Fibroblast of skin of left biceps (primary cell): ENCODE measurements around the gene RAD51B.

ENCODE experiments used
- DNase-seq, 2 experiments: peaks; one replicate each; pipeline ENCODE4 v3.0.0-alpha.2; 2013; ENCODE audit warnings: low read depth in 2 of 2

Gene RAD51B

DNA sequence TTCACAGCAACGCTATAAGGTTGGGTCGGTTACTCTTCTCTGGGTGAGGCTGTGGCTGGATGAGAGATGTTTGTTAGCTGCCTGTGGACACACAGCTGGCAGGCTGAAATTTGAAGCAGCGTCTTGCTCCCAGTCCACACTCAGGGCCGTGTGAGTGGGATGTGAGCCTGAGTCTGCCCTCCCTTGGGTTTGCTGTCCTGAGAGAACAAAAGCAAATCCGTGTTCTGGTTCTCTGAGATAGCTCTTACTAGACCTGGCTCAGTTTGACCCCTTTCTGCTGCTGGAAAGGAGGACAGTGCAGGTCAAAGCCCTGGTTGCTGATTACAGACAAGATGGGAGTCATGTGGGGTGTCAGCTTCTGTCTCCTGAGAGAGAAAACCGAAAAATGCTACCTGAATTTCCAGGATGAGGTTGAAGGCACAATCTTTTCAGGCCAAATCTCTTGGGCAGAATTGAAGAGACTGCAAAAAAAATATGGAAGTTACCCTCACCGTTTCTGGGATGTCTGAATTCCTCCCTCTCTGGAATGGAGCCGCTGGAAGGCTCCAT is 702.5 kb downstream of the RAD51B start:
- DNase-seq, result no peak

DNA sequence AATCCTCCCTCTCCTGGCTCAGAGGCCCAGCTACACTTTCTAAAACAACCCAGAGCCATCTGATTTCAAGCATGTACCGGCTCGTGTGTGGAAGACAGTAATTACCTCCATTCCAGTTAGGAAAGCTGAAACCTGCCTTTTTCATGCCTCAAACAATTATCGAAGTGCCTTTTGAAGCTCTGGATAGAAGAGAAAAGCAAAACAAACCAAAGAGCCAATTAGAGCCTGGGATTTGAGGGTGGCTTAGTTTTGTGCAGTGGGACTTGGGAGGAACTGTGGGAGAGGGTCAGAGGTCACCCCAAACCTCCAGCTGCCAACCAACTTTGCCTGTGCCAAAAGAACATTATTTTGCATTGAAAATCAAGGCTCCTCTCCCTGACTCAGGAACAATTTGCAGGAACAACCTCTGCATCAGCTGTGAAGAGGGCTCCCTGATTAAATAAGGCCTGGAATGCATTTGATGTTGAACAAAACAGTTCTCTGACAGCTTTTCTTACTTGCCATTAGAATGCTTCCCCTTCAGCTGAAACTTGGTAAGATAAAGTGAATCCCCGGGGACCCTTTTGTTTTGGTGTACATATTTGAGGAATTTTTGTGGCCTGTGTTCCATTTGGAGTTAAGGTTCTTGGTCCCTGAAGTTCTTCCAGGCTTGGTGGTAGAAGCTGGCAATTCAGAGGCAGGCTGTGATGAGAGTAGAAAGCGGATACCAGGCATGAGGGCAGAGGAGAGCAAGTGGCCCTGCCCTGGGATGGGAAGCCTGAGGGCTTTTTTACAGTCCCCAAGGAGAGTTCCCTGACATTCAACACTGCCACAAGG is 703.1 kb downstream of the RAD51B start:
- DNase-seq, result peak in 1 of 2 experiments; percentile 70

DNA sequence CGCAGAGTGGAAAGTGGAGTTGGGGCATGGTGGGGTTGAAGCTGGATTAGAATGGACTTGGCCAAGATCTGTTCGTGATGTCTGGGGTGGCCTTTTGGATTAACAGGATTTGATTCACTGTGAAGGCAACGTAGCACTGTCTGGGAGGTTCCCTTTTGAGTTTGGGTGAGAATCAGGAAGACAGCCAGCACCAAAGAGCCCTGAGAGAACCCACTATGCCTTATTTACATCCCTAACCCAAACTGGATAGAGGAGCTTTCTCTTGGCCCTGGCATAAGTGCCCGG is 703.7 kb downstream of the RAD51B start:
- DNase-seq, result no peak

DNA sequence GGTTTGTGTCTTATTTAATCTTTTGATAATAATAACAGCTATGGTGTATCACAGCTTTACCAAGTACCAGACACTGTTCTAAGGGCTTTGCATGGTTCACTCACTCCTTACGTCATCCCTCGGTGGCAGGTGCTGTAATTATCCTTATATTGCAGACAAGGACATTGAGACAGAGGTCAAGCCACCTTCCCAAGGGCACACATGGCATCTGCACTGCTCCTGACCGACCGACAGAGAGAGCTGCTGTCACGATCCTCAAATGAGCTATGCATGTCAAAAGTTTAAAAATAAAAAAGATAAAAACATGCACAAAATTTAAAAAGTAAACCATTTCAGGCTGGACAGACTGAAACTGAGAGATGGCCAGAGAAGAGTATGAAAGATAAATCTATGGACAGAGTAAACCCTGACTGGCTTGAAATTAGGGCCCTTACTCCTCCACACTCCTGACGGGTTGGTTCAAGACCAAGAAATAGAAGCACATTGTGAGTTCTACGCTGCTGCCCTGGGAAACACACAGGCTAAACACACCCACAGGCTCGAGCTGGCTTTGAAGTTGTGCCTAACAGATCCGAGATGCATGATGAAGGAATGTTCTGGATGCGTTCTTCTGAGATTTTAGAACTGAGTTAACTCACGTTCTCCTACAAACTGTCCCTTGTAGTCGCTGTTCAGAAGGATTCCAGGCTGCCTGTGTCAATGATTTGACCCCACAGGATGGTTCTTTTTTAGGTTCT is 704.6 kb downstream of the RAD51B start:
- DNase-seq, result no peak

DNA sequence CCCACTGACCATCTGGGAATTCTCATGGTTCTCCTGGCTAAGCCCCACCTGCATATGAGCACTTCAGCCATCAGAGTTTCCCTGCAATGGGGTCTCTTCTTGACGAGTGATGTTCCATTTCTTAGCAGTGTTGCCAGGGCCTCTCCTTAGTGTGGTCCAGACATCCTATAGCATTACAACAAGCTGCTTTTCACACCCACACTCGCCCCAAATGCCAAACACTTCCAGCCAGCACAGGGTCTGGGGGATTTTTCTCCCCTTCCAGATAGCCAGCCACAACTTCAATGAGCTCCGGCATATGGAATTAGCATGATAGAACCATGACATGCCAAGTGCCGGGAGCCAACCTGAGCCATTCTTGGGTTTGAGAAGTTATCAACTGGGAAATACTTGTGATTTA is 705.9 kb downstream of the RAD51B start:
- DNase-seq, result no peak

DNA sequence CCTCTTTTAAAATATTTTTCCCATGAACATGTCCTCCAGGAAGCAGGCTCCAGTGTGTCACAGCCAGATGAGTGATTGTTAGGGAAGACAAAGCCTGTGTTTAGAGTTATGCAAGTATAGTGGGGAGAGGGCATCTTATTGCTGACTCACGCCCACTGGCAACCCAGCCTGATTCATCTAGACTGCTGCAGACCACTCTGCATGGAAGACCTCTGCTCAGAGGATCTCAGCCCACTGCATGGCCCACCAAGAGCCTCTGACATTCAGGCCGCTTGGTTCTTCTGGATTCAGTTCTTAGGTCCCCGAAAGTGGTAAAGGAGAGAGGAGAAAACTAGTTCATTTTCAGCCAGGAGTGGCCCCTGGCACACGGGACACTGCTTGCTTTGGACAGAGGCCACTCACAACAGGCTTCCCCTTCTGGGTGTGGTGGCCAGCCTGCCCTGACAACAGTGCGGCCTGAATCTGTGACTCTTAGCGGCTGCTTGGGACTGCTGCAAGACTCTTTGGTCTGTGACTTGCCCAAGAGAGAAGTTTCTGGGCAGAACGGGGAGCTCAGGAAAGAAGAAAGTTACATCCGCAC is 707.0 kb downstream of the RAD51B start:
- DNase-seq, result no peak

DNA sequence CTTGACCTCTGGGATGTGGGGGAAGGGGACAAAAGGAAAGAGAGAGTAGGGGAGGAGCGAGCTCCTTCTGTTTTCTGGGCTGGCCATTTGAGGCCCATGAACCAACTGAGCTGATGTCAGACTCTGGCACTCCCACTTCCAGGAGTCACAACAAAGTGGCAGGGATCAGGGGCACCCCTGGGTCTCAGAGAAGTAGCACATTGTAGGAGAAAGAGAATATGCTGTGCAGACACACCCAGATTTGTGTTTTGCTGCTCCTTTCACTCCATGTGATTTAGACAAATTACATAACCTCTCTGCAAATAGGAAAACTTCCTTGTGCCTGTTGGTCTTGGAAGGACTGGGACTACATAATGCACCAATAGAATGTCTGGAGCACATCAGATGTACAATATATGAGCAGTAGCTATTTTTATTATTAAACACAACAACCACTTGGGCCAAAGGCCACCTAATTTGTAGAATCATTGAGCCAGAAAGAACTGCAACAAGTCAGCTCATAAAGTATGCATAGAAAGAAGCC is 707.8 kb downstream of the RAD51B start:
- no peak for DNase-seq

DNA sequence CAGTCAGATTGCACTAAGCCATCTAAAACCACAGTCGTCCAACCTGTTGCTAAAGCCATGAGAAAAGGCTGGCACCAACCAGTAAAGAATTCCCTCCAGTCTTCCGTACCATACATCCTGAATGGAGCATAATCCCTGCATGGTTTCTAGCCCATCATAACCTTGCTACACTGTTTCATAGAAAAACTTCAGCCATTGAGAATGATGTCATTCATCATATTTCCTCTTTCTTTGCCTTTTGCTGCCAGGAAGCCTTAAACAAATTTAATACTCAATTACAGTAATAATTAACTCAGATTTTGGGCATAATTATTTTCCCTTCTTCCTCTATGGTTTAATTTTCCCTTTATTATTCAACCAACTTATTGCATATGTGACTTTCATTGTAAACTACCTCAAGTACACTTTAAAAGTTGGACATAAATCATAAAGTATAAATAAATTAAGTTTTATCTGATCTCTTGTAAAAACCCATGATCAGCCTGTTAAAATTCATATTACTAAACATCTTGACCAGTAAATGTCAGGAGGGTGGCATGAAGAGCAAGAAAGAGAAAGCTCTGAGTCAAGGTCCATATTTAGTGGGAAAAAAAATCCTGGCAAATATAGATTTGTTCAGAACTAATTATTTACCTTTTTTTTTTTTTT is 708.6 kb downstream of the RAD51B start:
- DNase-seq, result no peak

DNA sequence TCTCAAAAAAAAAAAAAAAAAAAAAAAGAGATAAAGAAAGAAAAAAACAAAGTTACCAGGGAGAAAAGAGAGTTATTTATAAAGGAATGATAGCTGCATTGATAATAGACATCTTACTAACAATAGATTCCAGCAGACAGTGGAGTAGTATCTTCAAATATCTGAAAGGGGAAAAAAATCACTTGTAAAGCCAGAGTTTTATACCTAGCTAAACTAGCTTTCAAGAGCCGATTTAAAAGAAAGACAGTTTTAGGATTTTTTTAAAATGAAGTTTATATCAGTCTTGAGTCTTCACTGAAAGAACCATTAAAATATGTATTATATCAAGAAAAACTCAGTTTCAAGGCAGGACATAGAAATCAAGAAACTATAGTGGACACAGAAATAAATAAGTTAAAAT is 710.9 kb downstream of the RAD51B start:
- no peak for DNase-seq

DNA sequence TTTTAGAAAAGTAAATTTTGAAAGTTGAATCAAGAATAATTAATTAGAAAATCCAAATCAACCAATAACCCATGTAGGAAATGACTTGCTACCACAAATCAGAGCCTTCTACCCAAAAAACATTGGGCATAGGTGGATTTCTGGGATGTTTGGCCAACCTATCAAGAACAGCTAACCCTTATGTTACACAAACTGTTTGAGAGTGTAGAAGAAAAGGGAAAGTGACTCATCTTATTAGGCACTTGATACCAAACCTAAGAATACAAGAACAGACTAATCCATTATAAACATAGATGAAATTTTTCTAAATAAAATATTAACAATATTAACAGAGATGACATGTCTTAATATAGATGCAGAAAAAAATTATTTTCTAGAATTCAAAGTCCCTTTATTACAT is 712.9 kb downstream of the RAD51B start:
- no peak for DNase-seq

DNA sequence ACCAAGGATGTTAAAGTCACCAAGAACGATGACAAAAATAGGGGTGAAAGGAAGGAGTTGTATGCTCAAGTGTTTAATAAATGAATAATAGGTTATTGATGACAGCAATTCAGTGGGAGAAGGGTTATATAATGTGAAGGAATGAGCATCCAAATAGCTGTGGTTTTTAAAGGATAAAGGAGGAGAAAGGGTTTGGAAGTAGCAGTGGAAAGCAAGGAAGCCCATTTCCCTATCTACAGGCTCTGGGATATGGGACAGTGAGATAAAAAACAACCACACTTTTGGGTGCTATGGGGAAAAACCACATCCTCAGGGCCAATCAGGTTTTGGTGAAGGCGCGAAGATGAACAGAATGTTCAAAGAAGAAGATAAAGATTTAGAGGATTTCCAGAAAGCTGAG is 714.7 kb downstream of the RAD51B start:
- DNase-seq, result no peak

DNA sequence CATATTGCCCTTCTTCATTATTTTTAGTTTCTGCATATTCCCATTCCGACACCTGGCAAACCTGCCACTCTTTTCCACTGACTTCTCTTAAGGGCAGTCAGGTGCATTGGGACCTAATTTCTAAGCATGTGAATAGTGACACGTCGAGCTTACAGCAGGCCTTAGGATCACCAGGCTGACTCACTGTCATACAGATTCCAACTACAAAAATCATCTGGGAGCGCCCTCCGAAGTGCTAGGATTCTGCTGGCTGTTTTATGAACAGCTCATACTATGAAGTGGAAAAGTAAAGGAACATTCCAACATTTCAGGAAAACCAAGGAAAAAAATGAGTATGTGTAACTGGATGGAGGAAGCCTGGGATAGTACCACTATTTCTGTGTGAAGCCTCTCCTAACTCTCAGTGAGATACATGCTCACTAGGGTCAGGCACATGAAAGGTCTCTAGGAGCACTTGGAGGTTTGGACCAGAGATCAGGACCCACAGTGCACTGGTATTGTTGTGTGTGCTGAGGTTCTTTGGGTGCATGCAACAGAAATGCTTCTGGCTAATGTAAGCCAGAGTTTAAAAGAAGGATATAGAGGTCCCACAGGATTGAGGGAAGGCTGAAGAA is 715.9 kb downstream of the RAD51B start:
- DNase-seq, result peak; percentile 82 to 84

DNA sequence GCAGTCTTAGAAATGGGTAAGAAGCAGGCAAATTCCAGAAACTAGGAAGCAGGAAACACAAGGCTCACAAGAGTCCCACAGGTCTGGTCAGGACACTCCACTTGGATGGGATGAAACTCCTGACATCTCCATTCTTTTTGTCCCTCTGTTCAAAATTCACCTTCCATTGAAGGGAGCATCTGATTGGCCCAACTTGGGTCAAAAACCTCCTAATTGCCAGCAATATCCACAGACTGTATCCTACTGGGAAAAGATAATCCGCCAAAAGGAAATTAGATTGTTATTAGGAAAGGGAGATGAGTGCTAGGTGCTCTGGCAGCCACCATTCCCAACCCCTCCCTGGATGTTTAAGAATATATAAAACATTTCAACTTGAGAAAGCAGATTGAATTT is 716.4 kb downstream of the RAD51B start:
- DNase-seq, result no peak

DNA sequence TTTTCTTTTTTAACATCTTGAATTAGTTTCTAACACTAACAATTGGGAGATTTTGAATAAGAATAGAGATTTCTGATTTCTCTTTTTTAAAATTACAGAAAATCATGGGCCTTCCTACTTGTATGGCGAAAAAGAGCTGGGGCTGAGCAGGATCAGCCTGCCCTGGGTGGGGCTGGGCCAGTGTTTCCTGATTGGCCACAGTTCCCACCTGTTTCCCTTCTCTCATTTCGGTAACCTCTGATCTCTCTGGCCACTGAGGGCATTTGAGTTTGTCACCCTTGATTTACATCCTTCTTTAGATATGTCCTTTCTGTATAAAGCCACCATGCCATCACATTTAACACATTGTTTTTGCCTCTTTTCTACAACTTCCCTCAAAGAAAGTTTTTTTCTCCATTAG is 719.1 kb downstream of the RAD51B start:
- no peak for DNase-seq

DNA sequence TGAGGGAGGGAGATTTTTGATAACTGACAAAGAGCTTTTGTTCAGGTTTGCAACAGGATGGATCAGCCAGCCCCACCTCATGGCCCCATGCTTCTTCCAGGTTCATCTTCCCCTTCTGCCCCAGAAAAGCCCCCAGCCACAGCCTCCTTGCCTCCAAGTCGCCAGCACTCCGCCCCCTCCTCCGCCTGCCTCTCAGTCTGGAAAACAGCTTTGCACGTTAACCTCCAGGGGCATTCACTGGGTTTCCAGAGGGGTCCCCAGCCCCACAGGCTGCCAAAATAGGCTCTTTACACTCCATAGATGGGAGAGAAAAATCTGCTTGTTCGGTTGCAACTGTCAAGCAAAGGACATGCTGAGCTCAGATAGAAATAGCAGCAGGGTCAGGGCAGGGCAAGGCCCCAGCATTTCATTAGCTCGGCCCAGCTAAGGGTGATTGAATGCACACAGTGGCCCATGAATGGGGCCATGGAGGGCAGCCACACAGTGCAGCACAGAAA is 719.7 kb downstream of the RAD51B start:
- no peak for DNase-seq

DNA sequence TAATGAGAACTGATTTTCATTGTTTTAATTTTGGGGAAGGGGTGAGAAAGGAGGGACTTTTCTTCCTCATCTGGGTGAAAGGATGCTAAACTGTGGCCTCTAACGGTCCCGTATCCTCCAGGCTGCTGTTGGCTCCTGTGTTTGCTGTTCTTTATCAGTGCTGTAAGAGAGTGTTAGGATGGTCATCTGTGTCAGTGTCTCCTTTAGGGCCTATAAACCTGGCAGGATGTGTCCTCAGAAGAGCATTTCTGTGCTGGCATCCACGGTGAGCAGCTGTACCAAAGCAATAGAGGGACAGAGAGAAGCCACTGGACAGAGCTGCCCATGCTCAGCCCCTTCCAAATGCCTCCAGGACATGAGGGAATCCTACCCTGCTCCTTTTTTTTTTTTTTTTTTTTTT is 720.2 kb downstream of the RAD51B start:
- DNase-seq, result no peak

DNA sequence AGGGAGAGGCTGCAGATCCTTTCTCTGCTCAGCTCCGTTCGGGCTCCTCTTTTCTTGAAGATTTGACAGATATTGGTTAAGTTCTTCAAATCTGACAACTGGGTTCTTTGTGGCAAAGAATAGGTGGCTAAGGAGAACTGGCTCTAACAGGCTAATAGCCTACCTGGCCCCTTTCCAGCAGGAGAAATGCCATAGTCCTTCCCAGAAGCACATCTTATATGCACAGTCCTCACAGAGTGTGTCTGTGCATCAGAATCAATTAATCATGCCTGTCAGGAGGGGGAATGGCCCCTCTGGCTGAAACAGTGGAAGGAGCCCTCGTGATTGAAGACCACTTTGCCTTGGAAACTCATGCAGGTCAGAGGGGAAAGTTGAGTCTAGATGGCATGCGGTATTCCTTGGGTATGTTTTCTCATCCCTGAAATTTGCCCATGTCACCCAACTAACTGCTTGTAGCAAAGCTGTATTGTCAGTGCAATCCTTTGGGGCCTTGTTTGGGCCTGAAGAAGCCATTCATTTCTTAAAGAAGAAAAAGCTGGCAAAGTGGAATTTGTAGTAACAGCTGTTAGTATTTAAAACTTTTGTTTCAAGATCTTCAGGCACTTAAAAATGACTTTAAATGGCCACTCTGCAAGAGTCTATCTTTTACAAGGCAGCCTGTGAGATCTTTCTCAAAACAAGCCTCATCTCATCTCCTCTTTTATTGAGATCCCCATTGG is 721.8 kb downstream of the RAD51B start:
- no peak for DNase-seq

DNA sequence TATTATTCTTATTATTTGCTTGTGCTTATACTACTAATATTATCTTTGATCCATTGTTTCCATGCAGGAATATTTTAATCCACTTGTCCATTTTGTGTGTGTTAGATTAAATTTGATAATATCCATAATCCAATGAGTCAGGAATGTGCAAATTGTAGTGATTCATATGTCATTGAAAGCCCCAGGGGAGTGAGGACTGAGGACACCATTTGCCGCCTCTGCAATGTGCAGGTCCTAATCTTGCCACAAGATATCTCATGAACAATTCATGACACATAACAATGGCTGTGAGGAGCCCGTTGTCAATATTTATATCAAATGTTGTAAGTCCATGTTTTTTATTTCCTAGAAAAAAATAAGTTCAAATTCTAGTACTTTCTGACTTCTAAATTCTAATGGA is 722.8 kb downstream of the RAD51B start:
- no peak for DNase-seq

DNA sequence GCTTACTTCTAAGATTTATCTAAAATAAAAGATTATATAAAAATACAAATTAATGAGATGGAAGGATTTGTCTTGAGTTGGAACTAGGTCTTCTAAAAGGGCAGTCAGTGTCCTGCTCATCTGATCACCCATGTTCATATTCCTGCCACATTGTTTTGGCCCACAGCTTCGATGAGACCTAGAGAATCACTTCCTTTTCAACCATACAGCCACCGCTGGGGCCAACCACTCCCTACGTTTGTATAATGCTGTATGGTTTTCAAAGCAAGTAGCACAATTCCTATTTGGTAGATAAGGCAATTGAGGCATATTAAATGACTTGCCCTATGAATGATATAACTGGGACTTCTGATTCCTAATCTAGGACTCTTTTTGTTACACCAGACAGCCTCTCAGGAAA is 723.9 kb downstream of the RAD51B start:
- DNase-seq, result no peak

DNA sequence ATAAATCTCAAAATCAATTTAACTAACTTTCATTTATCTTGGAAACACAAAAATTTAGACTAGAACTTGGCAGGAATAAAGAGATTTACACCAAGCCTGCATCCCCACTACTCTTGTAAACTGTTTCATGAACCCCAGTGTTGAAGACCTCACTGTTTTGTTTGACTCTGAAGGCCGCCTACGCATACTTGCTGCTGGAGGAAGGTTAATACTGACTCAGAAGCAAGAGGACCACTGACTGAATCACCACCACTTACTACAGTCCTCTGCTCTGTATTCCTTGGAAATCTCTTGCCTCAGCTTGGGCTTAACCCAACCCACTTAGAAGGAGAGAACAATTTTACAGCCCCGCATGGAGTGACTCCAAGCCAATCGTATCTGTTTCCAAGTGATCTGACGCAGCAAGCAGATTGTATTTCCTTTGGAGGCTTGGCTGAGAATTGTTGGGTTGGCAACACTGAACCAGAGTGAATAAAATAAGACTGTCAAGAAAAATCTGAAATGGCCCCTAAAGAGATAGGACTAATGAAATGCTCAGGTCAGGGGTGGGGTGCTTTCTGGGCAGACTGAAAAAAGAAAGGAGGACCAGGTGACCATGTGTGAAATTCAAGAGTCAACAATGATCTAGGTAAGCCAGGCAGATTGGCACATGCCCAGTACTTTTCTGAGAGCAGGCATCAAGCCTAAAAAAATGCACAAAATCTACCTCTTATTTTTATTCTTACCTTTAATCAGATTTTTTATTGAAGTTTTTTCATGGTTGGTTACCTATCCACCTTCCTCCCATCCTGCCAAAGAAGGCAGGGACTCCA is 724.7 kb downstream of the RAD51B start:
- peak; percentile 94 to 96 for DNase-seq
